IPS-18c (cell line): ENCODE data around the gene EPHX1.
A peak's percentile ranks its signal among the peaks of the same experiment; 100 is the strongest.
"Not testable (repeated sequence)": the region's sequence is repeated elsewhere in the genome, so short reads cannot be mapped to it uniquely, and the experiment has no call there.

Experiments used
- H3K4me3 ChIP-seq: 2 replicates; pipeline ENCODE4 v1.7.0; 2013; ENCODE audit warnings: low read depth, mild to moderate bottlenecking, low read length, moderate library complexity; ENCODE audit not compliant: insufficient read depth
- H3K9me3 ChIP-seq: one replicate; pipeline ENCODE4 v1.6.1; 2013; ENCODE audit warnings: mild to moderate bottlenecking, low read length, moderate library complexity; ENCODE audit not compliant: control insufficient read depth, insufficient read depth

The EPHX1 gene

GRCh38 chr1:225774281-225775147 is 35.4 kb upstream of the EPHX1 start:
- Histone ChIP-seq H3K9me3 (no peaks in the 10 kb centered on the region), H3K4me3 (no peak overlapping the region)

- Histone ChIP-seq H3K9me3 (no peaks in the 10 kb centered on the region), H3K4me3 (no peak overlapping the region)
Observed at GRCh38 chr1:225776294-225776693, 33.6 kb upstream of the EPHX1 start.

- no peaks in the 10 kb centered on the region for H3K9me3 ChIP-seq
- H3K4me3 ChIP-seq, result peak overlapping the region; percentile 54
Observed at GRCh38 chr1:225777058-225777582, 32.8 kb upstream of the EPHX1 start.

- Histone ChIP-seq H3K9me3 (no peaks in the 10 kb centered on the region), H3K4me3 (peak within 1 kb of the TSS; percentile 98)
Observed at GRCh38 chr1:225777583-225778336, 32.2 kb upstream of the EPHX1 start, which contains the start of gene SRP9. TSS of gene SRP9 (plus strand) at chr1:225777826. CDS start at chr1:225777941, 115 bp downstream.

- Histone ChIP-seq H3K9me3 (no peaks in the 10 kb centered on the region), H3K4me3 (peak overlapping the region; percentile 98)
Observed at GRCh38 chr1:225778337-225778669, 31.6 kb upstream of the EPHX1 start.

- not testable (repeated sequence) for H3K9me3 ChIP-seq
- H3K4me3 ChIP-seq, result peak overlapping the region; percentile 98; the same call in 1 of the 2 replicates
Observed at GRCh38 chr1:225779165-225779564, 30.8 kb upstream of the EPHX1 start.

GRCh38 chr1:225780134-225780533 is 29.8 kb upstream of the EPHX1 start:
- no peaks in the 10 kb centered on the region for H3K9me3 ChIP-seq
- H3K4me3 ChIP-seq, result no peak overlapping the region

GRCh38 chr1:225780630-225781029 is 29.3 kb upstream of the EPHX1 start:
- H3K4me3 ChIP-seq, result no peak overlapping the region
- H3K9me3 ChIP-seq, result no peaks in the 10 kb centered on the region

GRCh38 chr1:225789142-225789541 is 20.8 kb upstream of the EPHX1 start:
- H3K9me3 ChIP-seq, H3K4me3 ChIP-seq: not testable (repeated sequence)

- Histone ChIP-seq H3K9me3 (peaks cover 5% of the 10 kb centered on the region), H3K4me3 (no peak overlapping the region)
Observed at GRCh38 chr1:225794954-225795353, 15.0 kb upstream of the EPHX1 start.

- not testable (repeated sequence) for H3K4me3 ChIP-seq, H3K9me3 ChIP-seq
Observed at GRCh38 chr1:225796097-225796496, 13.8 kb upstream of the EPHX1 start.

- not testable (repeated sequence) for H3K9me3 ChIP-seq, H3K4me3 ChIP-seq
Observed at GRCh38 chr1:225801146-225801545, 8.8 kb upstream of the EPHX1 start.

- Histone ChIP-seq H3K4me3 (no peak overlapping the region), H3K9me3 (no peaks in the 10 kb centered on the region)
Observed at GRCh38 chr1:225806249-225806648, 3.7 kb upstream of the EPHX1 start.

- not testable (repeated sequence) for H3K9me3 ChIP-seq, H3K4me3 ChIP-seq
Observed at GRCh38 chr1:225806736-225807135, 3.2 kb upstream of the EPHX1 start.

GRCh38 chr1:225808136-225808535 is 1.8 kb upstream of the EPHX1 start:
- Histone ChIP-seq H3K9me3 (no peaks in the 10 kb centered on the region), H3K4me3 (no peak overlapping the region)

GRCh38 chr1:225810579-225811538 is 935 bp downstream of the EPHX1 start:
- H3K9me3 ChIP-seq, result not testable (repeated sequence)

More at GRCh38 chr1:225810579-225811538, 935 bp downstream of the EPHX1 start:
- H3K4me3 ChIP-seq, result peak overlapping the region; percentile 78
